Mucosa of stomach (tissue), 1 donor: ENCODE measurements around the gene RAB2B.
"Not testable (repeated sequence)": the region's sequence is repeated elsewhere in the genome, so short reads cannot be mapped to it uniquely, and the experiment has no call there.

Experiments used
- H3K27me3 ChIP-seq: one replicate; pipeline ENCODE4 v1.7.0; 2013; ENCODE audit warnings: mild to moderate bottlenecking, low read length; ENCODE audit not compliant: control insufficient read depth, insufficient read depth
- H3K36me3 ChIP-seq: one replicate; pipeline ENCODE4 v1.7.0; 2013; ENCODE audit warnings: low read length; ENCODE audit not compliant: control insufficient read depth, insufficient read depth
- H3K4me1 ChIP-seq: one replicate; pipeline ENCODE4 v1.7.0; 2013; ENCODE audit warnings: mild to moderate bottlenecking, low read length; ENCODE audit not compliant: control insufficient read depth, insufficient read depth
- H3K4me3 ChIP-seq: one replicate; pipeline ENCODE4 v1.7.0; 2013; ENCODE audit warnings: low read length
- H3K9ac ChIP-seq: one replicate; pipeline ENCODE4 v1.7.0; 2013; ENCODE audit warnings: mild to moderate bottlenecking, low read length, moderate library complexity
- H3K9me3 ChIP-seq: one replicate; pipeline ENCODE4 v1.7.0; 2013; ENCODE audit warnings: mild to moderate bottlenecking, low read length, moderate library complexity; ENCODE audit not compliant: control insufficient read depth
- donor health status: Pancreatic carcinoma.

RAB2B gene

DNA sequence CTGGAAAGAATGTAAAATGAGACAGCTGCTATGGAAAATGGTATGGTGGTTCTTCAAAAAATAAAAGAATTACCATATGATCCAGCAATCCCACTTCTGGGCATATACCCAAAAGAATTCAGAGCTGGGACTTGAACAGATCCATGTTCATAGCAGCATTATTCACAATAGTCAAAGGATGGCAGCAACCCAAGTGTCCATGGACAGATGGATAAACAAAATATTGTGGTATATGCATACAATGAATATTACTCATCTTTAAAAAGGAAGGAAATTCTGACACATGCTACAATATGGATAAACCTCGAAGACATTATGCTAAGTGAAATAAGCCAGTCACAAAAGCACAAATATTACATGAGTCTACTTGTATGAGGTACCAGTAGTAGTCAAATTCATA is 9.1 kb downstream of the RAB2B start:
- Histone ChIP-seq H3K9me3 (no peaks in the 10 kb centered on the region), H3K4me1 (no peaks in the 10 kb centered on the region), H3K36me3 (no peaks in the 10 kb centered on the region)

GRCh38 chr14:21455912-21456667 is 20.7 kb downstream of the RAB2B start, which contains the start of gene CHD8:
TSS of gene CHD8 (minus strand) at chr14:21456123. CDS start at chr14:21431643, 24,480 bp downstream.
- no peaks in the 10 kb centered on the region for H3K27me3 ChIP-seq
- no peaks in the 10 kb centered on the region for H3K36me3 ChIP-seq
- H3K4me1 ChIP-seq, result peaks cover 12% of the 10 kb centered on the region
- H3K9me3 ChIP-seq, result no peaks in the 10 kb centered on the region
- H3K4me3 ChIP-seq, result peak within 1 kb of the TSS; percentile 90
- peak within 1 kb of the TSS; percentile 85 for H3K9ac ChIP-seq

More for the DNA sequence above, 9.1 kb downstream of the RAB2B start:
- H3K4me3 ChIP-seq, result no peak overlapping the region
- no peak overlapping the region for H3K9ac ChIP-seq
- H3K27me3 ChIP-seq, result no peaks in the 10 kb centered on the region

DNA sequence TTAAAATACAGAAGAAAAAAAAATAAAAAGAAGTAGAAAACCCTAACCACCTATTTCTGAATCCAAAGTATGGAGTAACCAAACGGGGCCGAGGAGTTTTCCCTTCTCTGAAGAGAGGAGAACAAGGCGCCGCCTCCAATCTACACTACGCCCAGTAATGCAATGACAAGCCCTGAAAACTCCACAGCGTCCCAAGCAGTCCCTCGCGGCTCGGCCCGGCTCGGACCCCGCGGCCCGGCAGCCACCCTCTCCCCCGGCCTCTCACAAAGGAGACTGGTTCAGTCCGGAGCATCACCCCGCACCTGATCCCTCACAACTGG is 21.2 kb downstream of the RAB2B start:
- peak overlapping the region; percentile 90 for H3K4me3 ChIP-seq
- no peaks in the 10 kb centered on the region for H3K36me3 ChIP-seq
- H3K27me3 ChIP-seq, result no peaks in the 10 kb centered on the region
- peaks cover 14% of the 10 kb centered on the region for H3K4me1 ChIP-seq
- H3K9me3 ChIP-seq, result no peaks in the 10 kb centered on the region
- H3K9ac ChIP-seq, result peak overlapping the region; percentile 85

- Histone ChIP-seq H3K4me1 (peaks cover 17% of the 10 kb centered on the region), H3K9ac (peak overlapping the region; percentile 85), H3K36me3 (no peaks in the 10 kb centered on the region), H3K9me3 (no peaks in the 10 kb centered on the region), H3K4me3 (peak overlapping the region; percentile 90), H3K27me3 (no peaks in the 10 kb centered on the region)
Measured at GRCh38 chr14:21454843-21455544, 21.8 kb downstream of the RAB2B start.

DNA sequence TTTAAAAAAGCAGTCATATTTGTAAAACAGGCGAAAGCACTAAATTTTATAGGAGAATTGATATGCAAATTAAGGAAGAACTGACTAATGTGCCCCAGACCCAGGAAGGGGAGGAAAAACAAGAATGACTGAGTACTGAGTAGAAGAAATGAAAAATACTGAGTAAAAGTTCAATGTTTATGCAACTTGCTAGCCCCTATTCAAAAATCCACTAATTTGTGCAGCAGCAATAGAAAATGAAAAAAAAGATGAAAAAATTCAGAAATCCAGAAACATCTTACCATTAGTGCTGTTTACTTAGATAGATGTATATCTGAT is 26.9 kb downstream of the RAB2B start:
- no peak overlapping the region for H3K4me3 ChIP-seq
- no peaks in the 10 kb centered on the region for H3K9me3 ChIP-seq
- no peaks in the 10 kb centered on the region for H3K36me3 ChIP-seq
- peaks cover 12% of the 10 kb centered on the region for H3K4me1 ChIP-seq
- no peaks in the 10 kb centered on the region for H3K27me3 ChIP-seq
- peak overlapping the region; percentile 19 for H3K9ac ChIP-seq

DNA sequence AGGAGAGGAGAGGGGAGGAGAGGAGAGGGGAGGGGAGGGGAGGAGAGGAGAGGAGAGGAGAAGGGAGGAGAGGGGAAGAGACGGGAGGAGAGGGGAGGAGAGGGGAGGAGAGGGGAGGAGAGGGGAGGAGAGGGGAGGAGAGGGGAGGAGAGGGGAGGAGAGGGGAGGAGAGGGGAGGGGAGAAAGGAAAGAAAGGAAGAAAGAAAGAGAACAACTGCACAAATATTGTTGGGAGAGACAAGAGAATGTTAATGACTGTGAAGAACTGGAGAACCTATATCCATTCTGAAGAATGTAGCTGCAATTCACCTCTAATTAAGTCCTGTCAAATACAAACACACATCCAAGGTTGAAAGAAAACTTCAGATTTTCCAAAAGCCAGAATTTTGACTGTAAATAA is 34.1 kb downstream of the RAB2B start:
- not testable (repeated sequence) for H3K9ac ChIP-seq, H3K36me3 ChIP-seq

DNA sequence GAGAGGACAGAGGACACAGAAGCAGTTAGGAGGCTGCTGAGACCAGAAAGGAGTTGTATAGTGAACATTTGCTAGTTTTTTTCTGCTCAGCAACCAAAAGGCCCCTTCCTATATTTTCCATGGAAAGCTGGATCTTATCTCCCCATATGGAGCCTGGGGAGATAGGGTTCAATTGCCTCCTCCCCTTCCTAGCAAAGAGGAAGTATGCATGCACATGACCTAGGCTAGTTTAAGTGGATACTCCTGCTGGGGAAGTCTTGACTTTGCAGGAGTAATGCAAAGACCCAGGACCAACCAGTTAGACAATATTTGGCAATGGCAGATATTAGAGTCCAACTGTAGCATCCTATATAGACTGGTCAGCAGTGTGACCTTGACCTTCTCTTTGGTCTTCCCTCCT is 35.9 kb downstream of the RAB2B start:
- H3K4me1 ChIP-seq, result peaks cover 15% of the 10 kb centered on the region
- H3K9me3 ChIP-seq, result no peaks in the 10 kb centered on the region
- no peak overlapping the region for H3K4me3 ChIP-seq
- no peaks in the 10 kb centered on the region for H3K27me3 ChIP-seq
- H3K9ac ChIP-seq, result no peak overlapping the region
- H3K36me3 ChIP-seq, result no peaks in the 10 kb centered on the region

More for the DNA sequence above, 34.1 kb downstream of the RAB2B start:
- not testable (repeated sequence) for H3K9me3 ChIP-seq, H3K27me3 ChIP-seq, H3K4me3 ChIP-seq, H3K4me1 ChIP-seq

DNA sequence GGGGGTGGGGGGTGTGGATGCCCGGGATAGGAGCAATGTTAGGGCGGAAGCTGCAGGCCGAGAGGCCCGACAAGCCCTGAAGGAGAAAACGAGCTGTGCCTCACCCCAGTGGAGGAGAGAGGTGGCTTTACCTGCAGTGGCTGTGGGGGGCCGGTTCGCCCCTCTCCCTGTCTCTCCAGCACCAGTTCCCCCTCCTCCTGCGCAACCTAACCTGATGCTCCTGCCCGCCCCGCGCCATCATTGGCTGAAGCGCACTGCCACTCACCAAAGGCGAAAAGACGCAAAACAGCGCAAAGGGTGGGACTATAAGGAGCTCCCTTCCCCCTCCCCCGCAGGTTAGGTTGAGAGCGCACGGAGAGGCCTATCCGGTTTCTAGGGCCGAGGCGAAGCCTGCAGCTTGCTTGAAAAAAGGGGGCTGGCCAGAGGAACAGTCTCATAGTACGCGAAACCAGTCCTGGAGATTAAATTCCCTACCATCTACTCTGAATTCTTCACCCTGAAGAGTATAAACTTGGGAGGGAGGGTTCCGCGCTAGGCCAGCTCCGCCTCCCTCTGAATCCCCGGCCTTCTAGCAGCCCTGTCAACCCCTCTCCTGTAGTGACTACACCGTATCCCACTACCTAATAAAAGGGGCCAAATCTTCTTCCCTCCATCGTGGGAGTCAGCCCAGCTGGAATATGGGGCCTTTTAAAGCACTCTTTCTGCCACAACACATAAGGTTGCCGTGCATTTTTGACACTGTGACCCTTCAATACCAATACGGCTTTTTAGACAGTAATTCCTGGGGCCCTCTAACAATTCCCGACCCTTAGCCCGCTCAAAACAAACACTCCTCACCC is 39.5 kb downstream of the RAB2B start:
- peak overlapping the region; percentile 94 for H3K9ac ChIP-seq
- no peaks in the 10 kb centered on the region for H3K9me3 ChIP-seq
- H3K4me3 ChIP-seq, result peak overlapping the region; percentile 68
- H3K36me3 ChIP-seq, result no peaks in the 10 kb centered on the region
- H3K4me1 ChIP-seq, result peaks cover 18% of the 10 kb centered on the region
- no peaks in the 10 kb centered on the region for H3K27me3 ChIP-seq

GRCh38 chr14:21436567-21437062 is 40.1 kb downstream of the RAB2B start:
- no peaks in the 10 kb centered on the region for H3K9me3 ChIP-seq
- peak overlapping the region; percentile 68 for H3K4me3 ChIP-seq
- no peaks in the 10 kb centered on the region for H3K36me3 ChIP-seq
- H3K27me3 ChIP-seq, result no peaks in the 10 kb centered on the region
- H3K9ac ChIP-seq, result peak overlapping the region; percentile 94
- H3K4me1 ChIP-seq, result peaks cover 18% of the 10 kb centered on the region

- Histone ChIP-seq H3K9me3 (no peaks in the 10 kb centered on the region), H3K36me3 (peaks cover 5% of the 10 kb centered on the region)
Measured at GRCh38 chr14:21431126-21431525, 45.6 kb downstream of the RAB2B start.

DNA sequence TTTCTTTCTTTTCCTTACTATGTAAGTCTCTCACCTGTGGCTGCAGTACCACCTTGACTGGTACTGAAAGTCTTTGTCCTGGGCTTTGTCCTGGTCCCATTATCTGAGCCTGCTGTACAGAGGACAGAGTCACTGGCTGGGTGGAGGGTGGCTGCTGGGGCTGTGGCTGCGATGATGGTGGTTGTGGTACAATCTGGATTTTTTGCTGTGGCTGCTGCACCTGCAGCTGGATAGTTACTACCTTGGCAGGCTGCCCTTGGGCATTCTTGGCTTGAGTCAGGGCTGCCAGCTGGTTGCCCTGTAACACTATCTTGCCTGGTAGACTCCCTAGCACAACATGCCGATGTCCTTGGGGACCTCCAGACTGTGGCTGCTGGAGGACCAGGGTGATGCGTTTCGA is 47.8 kb downstream of the RAB2B start:
- Histone ChIP-seq H3K4me1 (no peaks in the 10 kb centered on the region), H3K9ac (no peak overlapping the region), H3K36me3 (peaks cover 5% of the 10 kb centered on the region), H3K4me3 (no peak overlapping the region), H3K9me3 (no peaks in the 10 kb centered on the region), H3K27me3 (no peaks in the 10 kb centered on the region)

More at GRCh38 chr14:21431126-21431525, 45.6 kb downstream of the RAB2B start:
- H3K4me1 ChIP-seq, result peaks cover 6% of the 10 kb centered on the region
- H3K9ac ChIP-seq, result no peak overlapping the region
- H3K4me3 ChIP-seq, result no peak overlapping the region
- H3K27me3 ChIP-seq, result no peaks in the 10 kb centered on the region

DNA sequence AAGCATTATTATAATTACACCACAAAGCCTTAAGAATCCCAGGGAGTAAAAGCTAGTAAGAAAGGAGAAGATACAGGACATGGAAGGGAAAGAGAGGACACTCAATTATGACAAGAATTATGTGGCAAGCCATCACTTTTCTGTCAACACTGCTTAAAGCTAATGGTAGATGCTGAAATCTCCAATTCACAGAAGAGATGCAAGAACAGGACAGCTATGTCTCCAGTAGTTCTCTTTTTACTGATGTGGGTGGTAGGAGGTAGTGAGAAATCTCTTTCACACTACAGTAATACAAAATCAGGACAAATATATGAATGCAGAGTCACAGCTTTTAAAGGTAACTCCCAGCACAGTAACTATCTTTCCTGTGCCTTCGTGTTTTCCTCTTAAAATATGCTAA is 50.1 kb downstream of the RAB2B start:
- peaks cover 9% of the 10 kb centered on the region for H3K36me3 ChIP-seq
- H3K4me1 ChIP-seq, result no peaks in the 10 kb centered on the region
- H3K9me3 ChIP-seq, result no peaks in the 10 kb centered on the region
- no peak overlapping the region for H3K4me3 ChIP-seq
- no peak overlapping the region for H3K9ac ChIP-seq
- H3K27me3 ChIP-seq, result no peaks in the 10 kb centered on the region
